Measurements from ENCODE around the gene KRT1.

KRT1 gene

GRCh38 chr12:52699373-52699772, 19.2 kb upstream of the KRT1 start:
- FAIRE-seq = no peak
- no peak for DNase-seq (ENCODE audit: low spot score)

GRCh38 chr12:52698651-52699340, 18.6 kb upstream of the KRT1 start:
- DNase-seq (ENCODE audit: low spot score) (no peak), FAIRE-seq (no peak)

GRCh38 chr12:52697058-52697582, 16.9 kb upstream of the KRT1 start:
- no peak for FAIRE-seq
- DNase-seq (ENCODE audit: low spot score) = no peak

GRCh38 chr12:52696588-52696987, 16.4 kb upstream of the KRT1 start:
- DNase-seq (ENCODE audit: low spot score) (no peak), FAIRE-seq (no peak)

- DNase-seq (ENCODE audit: low spot score) (no peak), FAIRE-seq (no peak)
Observed at GRCh38 chr12:52695039-52695438, 14.8 kb upstream of the KRT1 start.

GRCh38 chr12:52694151-52694550, 13.9 kb upstream of the KRT1 start:
- DNase-seq (ENCODE audit: low spot score) (no peak), FAIRE-seq (no peak)

GRCh38 chr12:52693261-52693660, 13.1 kb upstream of the KRT1 start:
- DNase-seq (ENCODE audit: low spot score) = no peak
- FAIRE-seq = no peak

- FAIRE-seq (no peak), DNase-seq (ENCODE audit: low spot score) (no peak)
Observed at GRCh38 chr12:52692254-52692653, 12.0 kb upstream of the KRT1 start.

GRCh38 chr12:52691841-52692150, 11.6 kb upstream of the KRT1 start:
- DNase-seq (ENCODE audit: low spot score) = no peak
- no peak for FAIRE-seq

GRCh38 chr12:52691076-52691840, 11.1 kb upstream of the KRT1 start:
- DNase-seq (ENCODE audit: low spot score) = no peak
- no peak for FAIRE-seq

GRCh38 chr12:52690351-52691075, 10.3 kb upstream of the KRT1 start:
- FAIRE-seq = no peak
- no peak for DNase-seq (ENCODE audit: low spot score)

- FAIRE-seq = no peak
Observed at GRCh38 chr12:52689936-52690335, 9.7 kb upstream of the KRT1 start.

GRCh38 chr12:52689239-52689638, 9.0 kb upstream of the KRT1 start:
- no peak for DNase-seq (ENCODE audit: low spot score)
- FAIRE-seq = no peak

More at GRCh38 chr12:52689936-52690335, 9.7 kb upstream of the KRT1 start:
- DNase-seq (ENCODE audit: low spot score) = no peak

- no peak for FAIRE-seq
- no peak for DNase-seq (ENCODE audit: low spot score)
Observed at GRCh38 chr12:52688481-52688880, 8.3 kb upstream of the KRT1 start.

GRCh38 chr12:52687497-52688385, 7.5 kb upstream of the KRT1 start:
- DNase-seq (ENCODE audit: low spot score) = no peak
- FAIRE-seq = no peak

- no peak for FAIRE-seq
Observed at GRCh38 chr12:52686756-52687487, 6.7 kb upstream of the KRT1 start.

GRCh38 chr12:52686063-52686462, 5.9 kb upstream of the KRT1 start:
- no peak for FAIRE-seq
- no peak for DNase-seq (ENCODE audit: low spot score)

More at GRCh38 chr12:52686756-52687487, 6.7 kb upstream of the KRT1 start:
- DNase-seq (ENCODE audit: low spot score) = no peak

- no peak for FAIRE-seq
Observed at GRCh38 chr12:52685406-52685890, 5.2 kb upstream of the KRT1 start.

GRCh38 chr12:52684431-52684830, 4.2 kb upstream of the KRT1 start:
- DNase-seq (ENCODE audit: low spot score) (no peak), FAIRE-seq (no peak)

More at GRCh38 chr12:52685406-52685890, 5.2 kb upstream of the KRT1 start:
- DNase-seq (ENCODE audit: low spot score) = no peak

- no peak for DNase-seq (ENCODE audit: low spot score)
- no peak for FAIRE-seq
Observed at GRCh38 chr12:52683575-52684300, 3.5 kb upstream of the KRT1 start.

All from RCC 7860 (cell line).